ENCODE measurements around the gene ZBTB49. TPM values are rescaled to one million over a fixed set of nuclear protein-coding genes. Genes with fewer than 3 reads are reported as not detected.

ZBTB49 gene
- total and polyA plus RNA-seq, 9 donors: 5.5 to 13.4 (median 8.3) TPM

GRCh38 chr4:4271912-4272311 is 18.1 kb upstream of the ZBTB49 start:
- 79 to 87% (median 81%) methylated on average over 10 of the region's 10 CpGs for WGBS, 3 donors
- intact Hi-C loops (cut with DNase I): no loop called here
- Histone ChIP-seq H3K27ac (no peak overlapping the region), H3K27me3 (no peaks in the 10 kb centered on the region), H3K4me3 (no peak overlapping the region), H3K36me3 (no peaks in the 10 kb centered on the region), H3K4me1 (ENCODE audit: insufficient read depth) (no peaks in the 10 kb centered on the region), H3K9me3 (no peaks in the 10 kb centered on the region)
- no peak for DNase-seq
- TF ChIP-seq POLR2A (IDR thresholded peaks at IDR 0.05) (no peak), CTCF (IDR thresholded peaks at IDR 0.05) (no peak), EP300 (IDR thresholded peaks at IDR 0.05) (no peak)

- Histone ChIP-seq H3K9me3 (no peaks in the 10 kb centered on the region), H3K36me3 (no peaks in the 10 kb centered on the region), H3K4me3 (no peak overlapping the region), H3K27me3 (no peaks in the 10 kb centered on the region), H3K27ac (no peak overlapping the region), H3K4me1 (ENCODE audit: insufficient read depth) (no peaks in the 10 kb centered on the region)
- WGBS, 3 donors: 89 to 93% (median 91%) methylated on average over 14 of the region's 14 CpGs
- no peak for DNase-seq
- intact Hi-C loops (cut with DNase I): no loop called here
- TF ChIP-seq POLR2A (IDR thresholded peaks at IDR 0.05) (no peak), CTCF (IDR thresholded peaks at IDR 0.05) (no peak), EP300 (IDR thresholded peaks at IDR 0.05) (no peak)
These were observed 15.8 kb upstream of the ZBTB49 start for GRCh38 chr4:4274226-4274625.

- WGBS, 3 donors: 67 to 74% (median 74%) methylated on average over 6 of the region's 6 CpGs
- DNase-seq: no peak
- H3K4me3 ChIP-seq: no peak overlapping the region
These were observed 12.5 kb upstream of the ZBTB49 start for GRCh38 chr4:4277531-4277930.

GRCh38 chr4:4281787-4282186 is 8.3 kb upstream of the ZBTB49 start:
- no peak for TF ChIP-seq CTCF (IDR thresholded peaks at IDR 0.05)
- TF ChIP-seq EP300 (IDR thresholded peaks at IDR 0.05): no peak
- no peak for TF ChIP-seq POLR2A (IDR thresholded peaks at IDR 0.05)
- 79 to 92% (median 87%) methylated on average over 6 of the region's 6 CpGs for WGBS, 3 donors
- intact Hi-C loops (cut with DNase I): no loop called here
- Histone ChIP-seq H3K27ac (no peak overlapping the region), H3K36me3 (no peaks in the 10 kb centered on the region), H3K9me3 (no peaks in the 10 kb centered on the region), H3K4me1 (ENCODE audit: insufficient read depth) (peaks cover 4% of the 10 kb centered on the region), H3K4me3 (no peak overlapping the region), H3K27me3 (no peaks in the 10 kb centered on the region)
- no peak for DNase-seq

More at GRCh38 chr4:4277531-4277930, 12.5 kb upstream of the ZBTB49 start:
- Histone ChIP-seq H3K27me3 (no peaks in the 10 kb centered on the region), H3K4me1 (ENCODE audit: insufficient read depth) (no peaks in the 10 kb centered on the region), H3K27ac (no peak overlapping the region), H3K9me3 (no peaks in the 10 kb centered on the region), H3K36me3 (no peaks in the 10 kb centered on the region)
- intact Hi-C loops (cut with DNase I): no loop called here
- TF ChIP-seq POLR2A (IDR thresholded peaks at IDR 0.05) (no peak), EP300 (IDR thresholded peaks at IDR 0.05) (no peak)

GRCh38 chr4:4284827-4285618 is 5.0 kb upstream of the ZBTB49 start:
- H3K36me3 ChIP-seq: no peaks in the 10 kb centered on the region
- TF ChIP-seq CTCF (IDR thresholded peaks at IDR 0.05) (no peak), EP300 (IDR thresholded peaks at IDR 0.05) (no peak), POLR2A (IDR thresholded peaks at IDR 0.05) (no peak)
- no peak overlapping the region for H3K4me3 ChIP-seq
- intact Hi-C loops (cut with DNase I): no loop called here
- no peaks in the 10 kb centered on the region for H3K27me3 ChIP-seq
- H3K4me1 ChIP-seq (ENCODE audit: insufficient read depth): peaks cover 12% of the 10 kb centered on the region
- no peaks in the 10 kb centered on the region for H3K9me3 ChIP-seq
- H3K27ac ChIP-seq: no peak overlapping the region
- 54 to 67% (median 66%) methylated on average over 11 of the region's 11 CpGs for WGBS, 3 donors
- DNase-seq: peak in 1 of 5 donors; percentile 31

All from ovary (tissue), 9 donors.